Posterior vena cava (tissue), 2 donors: Measurements from ENCODE around the gene ACACB. TPM values are rescaled to one million over a fixed set of nuclear protein-coding genes. Genes with fewer than 3 reads are reported as not detected.
A peak's percentile ranks its signal among the peaks of the same experiment; 100 is the strongest.
"Not testable (repeated sequence)": the region's sequence is repeated elsewhere in the genome, so short reads cannot be mapped to it uniquely, and the experiment has no call there.

Experiments
- DNase-seq: peaks from one replicate; pipeline ENCODE4 v3.0.0-alpha.2; 2020; ENCODE audit warnings: low spot score
- intact Hi-C, 2 donors: fragments of 100-400 bp; cut with DNase I; formaldehyde crosslinking; loops; one replicate each; pipeline versions ENCODE4 v1.14.1 to v1.14.2; 2022 to 2023
- total RNA-seq, 2 donors: library from RNA; stranded (reverse); fragmentation: NEBNext Ultra II Directional; extraction: Animal tissue kit (Norgen Biotek cat#: 25700); gene quantifications; one replicate each; pipeline ENCODE4 v1.2.1, GENCODE V29; 2021
- donor health status: DM: yes; HTN: yes; CAD: no.
- donor health status: DM: yes; HTN: yes; CAD: no.

Gene ACACB
- total RNA-seq, 2 donors from 2014 or later: 29.4 to 49.7 TPM

- intact Hi-C loops: no loop called here
- no peak for DNase-seq
Measured at GRCh38 chr12:109163167-109163566, 46.8 kb downstream of the ACACB start.

- intact Hi-C loops: no loop called here
- peak; percentile 6 for DNase-seq
Measured at GRCh38 chr12:109165599-109165998, 49.2 kb downstream of the ACACB start.

DNA sequence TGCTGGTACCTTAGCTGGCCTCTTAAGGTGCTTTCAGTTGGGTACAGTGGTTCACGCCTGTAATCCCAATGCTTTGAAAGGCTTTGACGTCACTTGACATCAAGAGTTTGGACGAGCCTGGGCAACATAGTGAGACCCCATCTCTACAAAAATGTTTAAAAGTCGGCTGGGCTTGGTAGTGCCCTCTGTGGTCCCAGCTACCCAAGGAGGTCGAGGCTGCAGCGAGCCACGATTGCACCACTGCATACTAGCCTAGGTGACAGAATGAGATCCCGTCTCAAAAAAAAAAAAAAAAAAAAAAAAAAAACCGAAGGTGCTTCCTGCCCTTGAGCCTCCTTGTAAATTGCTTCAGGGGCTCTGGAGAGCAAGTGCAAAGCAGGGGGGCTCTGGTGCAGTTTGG lies 50.0 kb downstream of the ACACB start:
- intact Hi-C loops: no loop called here
- peak; percentile 38 for DNase-seq

DNA sequence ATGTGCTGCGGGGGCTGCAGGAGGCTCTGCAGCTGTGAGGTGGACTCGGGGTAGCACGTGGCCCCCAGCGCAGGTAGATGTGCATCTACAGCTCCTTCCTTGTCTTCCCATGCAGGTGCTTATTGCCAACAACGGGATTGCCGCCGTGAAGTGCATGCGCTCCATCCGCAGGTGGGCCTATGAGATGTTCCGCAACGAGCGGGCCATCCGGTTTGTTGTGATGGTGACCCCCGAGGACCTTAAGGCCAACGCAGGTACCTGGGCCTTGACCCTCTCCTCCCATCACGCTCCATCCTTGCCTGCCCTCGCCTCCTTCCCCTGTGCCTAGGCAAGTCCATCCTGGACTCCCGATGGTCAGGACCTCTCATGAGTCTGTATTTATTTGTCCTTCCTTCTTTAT lies 51.4 kb downstream of the ACACB start:
- intact Hi-C loops: no loop called here

DNA sequence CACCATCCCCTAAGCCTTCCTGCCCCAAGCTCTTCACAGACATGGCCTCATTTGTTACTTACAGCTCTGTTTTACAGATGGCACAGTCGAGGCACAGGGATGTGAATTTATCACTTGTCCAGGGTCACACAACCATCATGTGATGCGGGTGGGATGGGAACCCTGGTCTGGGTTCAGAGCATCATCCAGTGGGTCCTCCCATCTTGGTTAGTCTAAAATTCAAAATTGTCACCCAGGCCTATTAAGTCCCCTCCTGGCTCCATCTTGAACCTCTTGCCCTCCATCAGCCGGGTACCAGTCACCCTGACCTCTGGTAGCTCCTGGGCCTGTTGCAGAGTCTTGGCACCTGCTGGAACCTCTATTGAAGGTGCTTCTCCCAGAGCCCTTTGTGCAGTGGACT lies 52.9 kb downstream of the ACACB start:
- DNase-seq: peak; percentile 48
- intact Hi-C loops: no loop called here

More for the DNA sequence above, 51.4 kb downstream of the ACACB start:
- DNase-seq: peak; percentile 54

GRCh38 chr12:109169686-109170085 lies 53.3 kb downstream of the ACACB start:
- peak; percentile 52 for DNase-seq
- intact Hi-C loops: no loop called here

- no peak for DNase-seq
- intact Hi-C loops: no loop called here
Measured at GRCh38 chr12:109170324-109170723, 53.9 kb downstream of the ACACB start.

DNA sequence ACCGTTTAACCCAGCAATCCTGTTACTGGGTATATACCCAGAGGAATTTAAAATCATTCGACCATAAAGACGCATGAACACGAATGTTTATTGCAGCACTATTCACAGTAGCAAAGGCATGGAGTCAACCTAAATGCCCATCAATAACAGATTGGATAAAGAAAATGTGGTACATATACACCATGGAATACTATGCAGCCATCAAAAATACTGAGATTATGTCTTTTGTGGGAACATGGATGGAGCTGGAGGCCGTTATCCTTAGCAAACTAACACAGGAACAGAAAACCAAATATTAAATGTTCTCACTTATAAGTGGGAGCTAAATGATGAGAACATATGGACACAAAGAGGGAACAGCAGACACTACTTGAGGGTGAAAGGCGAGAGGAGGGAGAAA lies 56.4 kb downstream of the ACACB start:
- intact Hi-C loops: not testable (repeated sequence)

DNA sequence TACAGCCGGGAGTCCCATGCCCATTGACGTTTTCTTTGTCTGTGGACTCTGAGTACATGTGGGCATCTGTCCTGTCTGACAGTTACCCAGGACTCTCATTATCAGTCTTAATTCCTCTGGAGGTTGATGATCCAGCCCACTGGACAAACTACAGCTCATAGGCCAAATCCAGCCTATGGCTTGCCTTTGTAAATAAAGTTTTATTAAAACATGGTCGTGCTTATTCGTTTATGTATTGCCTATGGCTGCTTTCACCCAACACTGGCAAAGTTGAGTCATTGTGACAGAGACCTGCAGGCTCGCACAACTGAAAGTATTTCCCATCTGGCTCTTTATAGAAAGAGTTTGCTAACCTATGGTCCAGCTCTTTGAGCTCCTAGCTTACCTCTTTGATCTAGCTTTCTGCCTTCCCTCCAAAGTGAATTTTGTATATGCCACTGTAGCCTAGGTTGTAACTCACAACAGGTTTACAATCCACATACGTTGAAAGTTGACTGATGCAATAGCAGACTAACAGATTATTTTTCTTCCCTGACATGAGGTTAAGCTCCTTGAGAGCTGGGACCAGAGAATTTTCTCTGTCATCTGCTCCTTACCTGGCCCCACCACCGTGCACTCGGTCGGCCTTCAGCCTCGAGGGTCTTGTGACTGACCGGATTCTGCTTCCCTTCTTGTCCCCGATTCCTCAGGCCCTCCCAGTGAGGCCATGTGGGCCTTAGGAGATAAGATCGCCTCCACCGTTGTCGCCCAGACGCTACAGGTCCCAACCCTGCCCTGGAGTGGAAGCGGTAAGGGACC lies 57.3 kb downstream of the ACACB start:
- peak; percentile 64 for DNase-seq

More for the DNA sequence above, 56.4 kb downstream of the ACACB start:
- DNase-seq: not testable (repeated sequence)

GRCh38 chr12:109174468-109174867 lies 58.1 kb downstream of the ACACB start:
- no peak for DNase-seq
- intact Hi-C loops: no loop called here

More for the DNA sequence above, 57.3 kb downstream of the ACACB start:
- intact Hi-C loops: no loop called here

DNA sequence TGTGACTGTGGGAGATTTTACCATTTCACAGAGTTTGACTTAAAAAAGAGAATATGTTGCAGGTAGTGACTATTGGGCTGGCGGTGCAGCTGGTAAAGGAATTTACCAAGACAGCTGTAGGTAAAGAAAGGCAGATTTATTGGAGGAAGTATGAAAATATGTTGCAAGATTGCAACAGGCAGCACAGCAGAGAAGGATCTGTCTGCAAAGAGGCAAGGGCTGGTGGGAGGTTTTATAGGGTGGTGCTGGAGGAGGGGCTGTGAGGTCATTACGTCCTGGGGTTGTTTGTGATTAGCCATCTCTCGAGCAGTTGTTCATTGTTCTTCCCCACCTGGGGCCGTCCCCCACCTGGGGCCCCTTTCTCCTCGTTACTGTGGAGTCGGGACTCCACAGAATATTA lies 62.1 kb downstream of the ACACB start:
- intact Hi-C loops: no loop called here
- peak; percentile 34 for DNase-seq

GRCh38 chr12:109179927-109180326 lies 63.5 kb downstream of the ACACB start:
- intact Hi-C loops: loop anchor here in 1 of 2 donors (1.0 kb wide), 1 partner anchor 47 kb away; no protein-coding TSS in a partner anchor
- no peak for DNase-seq

GRCh38 chr12:109182041-109182839 lies 65.9 kb downstream of the ACACB start:
- intact Hi-C loops: no loop called here

GRCh38 chr12:109185441-109185840 lies 69.1 kb downstream of the ACACB start:
- no peak for DNase-seq
- intact Hi-C loops: no loop called here

More at GRCh38 chr12:109182041-109182839, 65.9 kb downstream of the ACACB start:
- DNase-seq: peak; percentile 40

DNA sequence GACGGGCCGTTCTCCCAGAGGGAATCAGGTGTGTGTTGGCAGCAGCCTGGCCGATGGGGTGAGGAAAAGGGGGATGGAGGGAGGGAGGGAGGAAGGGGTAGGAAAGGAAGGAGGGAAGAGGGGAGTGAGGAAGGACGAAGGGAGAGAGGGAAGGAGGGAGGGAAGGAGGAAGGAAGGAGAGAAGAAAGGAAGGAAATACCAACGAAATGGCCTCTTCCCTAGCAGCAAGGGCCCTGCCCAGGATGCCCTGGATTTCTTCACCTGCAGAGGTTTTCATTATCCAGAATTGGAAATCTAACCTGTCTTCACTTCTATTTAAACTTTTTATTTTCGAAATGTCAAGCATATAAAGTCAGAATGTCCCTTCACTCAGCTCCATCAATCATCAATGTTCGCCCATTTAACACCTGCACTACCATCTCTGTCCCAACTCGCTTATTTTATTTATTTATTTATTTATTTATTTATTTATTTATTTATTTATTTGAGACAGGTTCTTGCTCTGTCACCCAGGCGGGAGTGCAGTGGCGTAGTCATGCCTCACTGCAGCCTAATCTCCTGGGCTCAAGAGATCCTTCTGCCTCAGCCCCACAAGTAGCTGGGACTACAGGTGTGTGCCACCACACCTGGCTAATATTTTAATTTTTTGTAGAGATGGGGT lies 70.7 kb downstream of the ACACB start:
- DNase-seq: no peak
- intact Hi-C loops: loop anchor here in 1 of 2 donors (1.0 kb wide), 1 partner anchor 47 kb away; no protein-coding TSS in a partner anchor

DNA sequence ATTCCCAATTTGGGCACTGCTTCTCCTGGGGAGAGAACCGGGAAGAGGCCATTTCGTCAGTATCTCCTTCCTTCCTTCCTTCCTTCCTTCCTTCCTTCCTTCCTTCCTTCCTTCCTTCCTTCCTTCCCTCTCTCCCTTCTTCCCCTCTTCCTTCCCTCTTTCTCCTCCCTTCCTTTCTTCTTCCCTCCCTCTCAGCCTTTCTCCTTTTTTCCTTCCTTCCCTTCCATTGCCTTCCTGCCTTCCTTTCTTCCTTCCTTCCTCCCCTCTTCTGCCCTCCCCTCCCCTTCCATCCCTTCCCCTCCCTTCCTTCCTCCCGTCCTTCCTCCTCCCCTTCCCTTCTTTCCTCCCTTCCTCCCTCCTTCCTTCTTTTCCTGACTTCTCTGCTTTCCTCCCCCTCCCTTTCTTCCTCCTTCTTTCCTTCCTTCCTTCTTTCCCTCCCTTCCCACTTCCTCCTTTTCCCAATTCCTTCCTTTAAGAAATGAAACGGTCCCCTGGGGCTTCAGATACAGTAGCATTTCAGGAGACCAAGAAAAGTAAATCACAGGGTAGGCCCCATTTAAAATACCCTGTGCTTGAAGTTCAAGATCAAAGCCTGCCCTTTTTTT lies 71.8 kb downstream of the ACACB start:
- no peak for DNase-seq
- intact Hi-C loops: no loop called here

GRCh38 chr12:109189291-109189690 lies 72.9 kb downstream of the ACACB start:
- intact Hi-C loops: no loop called here

GRCh38 chr12:109191621-109192250 lies 75.3 kb downstream of the ACACB start:
- intact Hi-C loops: no loop called here
- no peak for DNase-seq

More at GRCh38 chr12:109189291-109189690, 72.9 kb downstream of the ACACB start:
- no peak for DNase-seq

GRCh38 chr12:109192358-109192757 lies 76.0 kb downstream of the ACACB start:
- DNase-seq: no peak
- intact Hi-C loops: no loop called here
